ENCODE measurements around the gene PTPN14.

The PTPN14 gene

DNA sequence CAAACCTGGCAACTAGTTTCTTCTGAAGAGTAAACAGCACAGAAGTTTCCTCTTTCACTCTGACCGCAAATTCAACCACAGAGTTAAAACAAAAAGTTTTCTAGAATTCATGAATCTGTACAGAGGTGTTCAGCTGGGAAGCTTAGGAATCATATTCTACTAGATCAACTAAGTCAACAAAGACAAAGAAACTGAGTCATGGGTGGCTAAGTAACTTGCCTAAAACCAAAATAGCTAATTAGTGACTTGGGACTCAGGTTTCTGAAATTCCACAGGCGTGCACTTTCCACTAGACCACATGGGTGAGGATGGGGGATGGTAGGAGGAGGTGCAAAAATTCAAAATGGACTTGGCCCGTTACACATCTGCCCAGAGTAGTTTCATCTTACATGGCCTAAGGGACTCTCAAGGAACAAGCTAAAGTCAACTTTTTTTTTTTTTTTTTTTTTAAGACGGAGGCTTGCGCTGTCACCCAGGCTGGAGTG lies 25.8 kb downstream of the PTPN14 start (continued):
- no peak for TF ChIP-seq CTCF (tag by site-specific recombination; IDR thresholded peaks at IDR 0.05)
- TF ChIP-seq ZNF629 (tag by site-specific recombination; IDR thresholded peaks at IDR 0.05), result 0 out of 2 replicates have a peak, but pooled peaks have one; percentile 39
- TF ChIP-seq ZXDB (tag by site-specific recombination; IDR thresholded peaks at IDR 0.05), result 0 out of 2 replicates have a peak, but pooled peaks have one; percentile 30
- TF ChIP-seq ZNF747 (tag by site-specific recombination; IDR thresholded peaks at IDR 0.05), result no peak
- no peak for TF ChIP-seq ZIC2 (tag by site-specific recombination; IDR thresholded peaks at IDR 0.05)
- TF ChIP-seq, protein P1, sequence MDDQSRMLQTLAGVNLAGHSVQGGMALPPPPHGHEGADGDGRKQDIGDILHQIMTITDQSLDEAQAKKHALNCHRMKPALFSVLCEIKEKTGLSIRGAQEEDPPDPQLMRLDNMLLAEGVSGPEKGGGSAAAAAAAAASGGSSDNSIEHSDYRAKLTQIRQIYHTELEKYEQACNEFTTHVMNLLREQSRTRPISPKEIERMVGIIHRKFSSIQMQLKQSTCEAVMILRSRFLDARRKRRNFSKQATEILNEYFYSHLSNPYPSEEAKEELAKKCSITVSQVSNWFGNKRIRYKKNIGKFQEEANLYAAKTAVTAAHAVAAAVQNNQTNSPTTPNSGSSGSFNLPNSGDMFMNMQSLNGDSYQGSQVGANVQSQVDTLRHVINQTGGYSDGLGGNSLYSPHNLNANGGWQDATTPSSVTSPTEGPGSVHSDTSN (CRISPR knock-in tag; IDR thresholded peaks at IDR 0.05), result no peak
- TF ChIP-seq ZFP37 (tag by site-specific recombination; IDR thresholded peaks at IDR 0.05), result no peak
- TF ChIP-seq IKZF3 (tag by site-specific recombination; IDR thresholded peaks at IDR 0.05), result no peak
- TF ChIP-seq, protein P2, sequence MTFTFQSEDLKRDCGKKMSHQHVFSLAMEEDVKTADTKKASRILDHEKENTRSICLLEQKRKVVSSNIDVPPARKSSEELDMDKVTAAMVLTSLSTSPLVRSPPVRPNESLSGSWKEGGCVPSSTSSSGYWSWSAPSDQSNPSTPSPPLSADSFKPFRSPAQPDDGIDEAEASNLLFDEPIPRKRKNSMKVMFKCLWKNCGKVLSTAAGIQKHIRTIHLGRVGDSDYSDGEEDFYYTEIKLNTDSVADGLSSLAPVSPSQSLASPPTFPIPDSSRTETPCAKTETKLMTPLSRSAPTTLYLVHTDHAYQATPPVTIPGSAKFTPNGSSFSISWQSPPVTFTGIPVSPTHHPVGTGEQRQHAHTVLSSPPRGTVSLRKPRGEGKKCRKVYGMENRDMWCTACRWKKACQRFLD (tag by site-specific recombination; IDR thresholded peaks at IDR 0.05), result no peak
- no peak for TF ChIP-seq ZBTB11 (tag by site-specific recombination; conservative IDR thresholded peaks at IDR 0.05; ENCODE audit: low read depth)
- no peak for TF ChIP-seq HOXA7 (CRISPR knock-in tag; IDR thresholded peaks at IDR 0.05; ENCODE audit: borderline replicate concordance)
- TF ChIP-seq, protein P3, sequence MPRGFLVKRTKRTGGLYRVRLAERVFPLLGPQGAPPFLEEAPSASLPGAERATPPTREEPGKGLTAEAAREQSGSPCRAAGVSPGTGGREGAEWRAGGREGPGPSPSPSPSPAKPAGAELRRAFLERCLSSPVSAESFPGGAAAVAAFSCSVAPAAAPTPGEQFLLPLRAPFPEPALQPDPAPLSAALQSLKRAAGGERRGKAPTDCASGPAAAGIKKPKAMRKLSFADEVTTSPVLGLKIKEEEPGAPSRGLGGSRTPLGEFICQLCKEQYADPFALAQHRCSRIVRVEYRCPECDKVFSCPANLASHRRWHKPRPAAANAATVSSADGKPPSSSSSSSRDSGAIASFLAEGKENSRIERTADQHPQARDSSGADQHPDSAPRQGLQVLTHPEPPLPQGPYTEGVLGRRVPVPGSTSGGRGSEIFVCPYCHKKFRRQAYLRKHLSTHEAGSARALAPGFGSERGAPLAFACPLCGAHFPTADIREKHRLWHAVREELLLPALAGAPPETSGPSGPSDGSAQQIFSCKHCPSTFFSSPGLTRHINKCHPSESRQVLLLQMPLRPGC (tag by site-specific recombination; IDR thresholded peaks at IDR 0.05), result 0 out of 2 replicates have a peak, but pooled peaks have one; percentile 32
- TF ChIP-seq ZNF561 (tag by site-specific recombination; IDR thresholded peaks at IDR 0.05; ENCODE audit: borderline replicate concordance), result peak; percentile 28; the same call in 1 of the 2 replicates
- TF ChIP-seq ZNF23 (tag by site-specific recombination; IDR thresholded peaks at IDR 0.05; ENCODE audit: borderline replicate concordance), result no peak
- TF ChIP-seq ZEB2 (tag by site-specific recombination; IDR thresholded peaks at IDR 0.05), result no peak
- TF ChIP-seq ZBTB44 (tag by site-specific recombination; IDR thresholded peaks at IDR 0.05), result no peak
- TF ChIP-seq ZNF354C (tag by site-specific recombination; IDR thresholded peaks at IDR 0.05; ENCODE audit: borderline replicate concordance, low read depth), result no peak
- TF ChIP-seq ZNF658 (tag by site-specific recombination; IDR thresholded peaks at IDR 0.05), result no peak
- no peak for TF ChIP-seq ZNF350 (tag by site-specific recombination; IDR thresholded peaks at IDR 0.05)
- TF ChIP-seq ELK4 (IDR thresholded peaks at IDR 0.05; ENCODE audit: borderline replicate concordance, low read depth, low read length), result no peak
- no peak for TF ChIP-seq ZNF157 (tag by site-specific recombination; IDR thresholded peaks at IDR 0.05)
- no peak for TF ChIP-seq ZNF701 (tag by site-specific recombination; IDR thresholded peaks at IDR 0.05)
- no peak for TF ChIP-seq ZNF19 (tag by site-specific recombination; IDR thresholded peaks at IDR 0.05; ENCODE audit: low read depth)
- TF ChIP-seq ZSCAN23 (tag by site-specific recombination; IDR thresholded peaks at IDR 0.05), result no peak
- no peak for TF ChIP-seq ZFP41 (tag by site-specific recombination; IDR thresholded peaks at IDR 0.05; ENCODE audit: borderline replicate concordance)
- TF ChIP-seq ZNF501 (tag by site-specific recombination; IDR thresholded peaks at IDR 0.05), result 0 out of 2 replicates have a peak, but pooled peaks have one; percentile 46

Data from HEK293 (cell line).